HepG2 (cell line): ENCODE results near the gene AP1S3. TPM values are rescaled to one million over a fixed set of nuclear protein-coding genes. Genes with fewer than 3 reads are reported as not detected.
A peak's percentile ranks its signal among the peaks of the same experiment; 100 is the strongest.

Experiments
- ATAC-seq: fragments of 200-7000 bp; cut with Tn5 transposase; 3 replicates; pipeline ENCODE4 v1.9.1; 2020; ENCODE audit warnings: mild to moderate bottlenecking, moderate library complexity
- BruUV-seq: library from RNA; stranded (reverse); fragments of 400-500 nt; replicated peaks from 2 replicates; lab custom pipeline; 2021; lab: Mats Ljungman, UMichigan
- CTCF ChIA-PET: fragments of 300-600 bp; formaldehyde crosslinking; extraction: SDS; loops from one replicate; lab custom pipeline; 2021; ENCODE audit warnings: low total read pairs, inconsistent platforms, low intra/inter-chr PET ratio; lab: Yijun Ruan, JAX
- POLR2A ChIA-PET: fragments of 350-600 bp; sonication (Branson Sonifier 250); formaldehyde crosslinking; loops from one replicate; lab custom pipeline; 2020; ENCODE audit warnings: antibody characterized with exemption, inconsistent platforms; lab: Yijun Ruan, JAX
- DNase-seq: peaks from one replicate; pipeline ENCODE4 v3.0.0-alpha.2; 2015; ENCODE audit warnings: low spot score
- FAIRE-seq: peaks from 3 replicates; lab custom pipeline; 2011; peaks lifted over from hg19 to GRCh38; lab: Jason Lieb, UNC
- H2AFZ ChIP-seq: one replicate; pipeline ENCODE4 v1.6.1; 2011; ENCODE audit warnings: low read length, inconsistent platforms
- H3K27ac ChIP-seq: fragments of 300-600 bp; 3 replicates; pipeline ENCODE4 v1.8.0; 2011; ENCODE audit warnings: mixed run types, mild to moderate bottlenecking, mixed read lengths, low read length, inconsistent platforms; ENCODE audit not compliant: insufficient read depth; ENCODE audit errors: extremely low read length
- H3K27me3 ChIP-seq, 2 experiments: fragments of 200-600 bp in 1 of 2; 2 replicates in 1 of 2; 3 replicates in 1 of 2; pipeline versions ENCODE4 v1.6.0 to v1.8.0; 2011; ENCODE audit warnings: low read length in 2 of 2, mild to moderate bottlenecking in 2 of 2, moderate library complexity in 2 of 2, inconsistent platforms in 1 of 2; ENCODE audit not compliant: insufficient read depth in 2 of 2, control insufficient read depth in 1 of 2
- H3K36me3 ChIP-seq, 2 experiments: fragments of 200-600 bp in 1 of 2; replicated peaks in 1 of 2; 2 replicates in 1 of 2; 3 replicates in 1 of 2; pipeline versions ENCODE4 v1.5.1 to v1.8.0; 2011; ENCODE audit warnings: low read length in 2 of 2, inconsistent platforms in 1 of 2; ENCODE audit not compliant: insufficient read depth in 2 of 2, control insufficient read depth in 1 of 2
- H3K4me1 ChIP-seq: 2 replicates; pipeline ENCODE4 v1.5.1; 2012; ENCODE audit warnings: low read length, inconsistent platforms; ENCODE audit not compliant: insufficient read depth
- H3K4me2 ChIP-seq: 2 replicates; pipeline ENCODE4 v1.6.0; 2011; ENCODE audit warnings: low read depth, low read length, inconsistent platforms
- H3K4me3 ChIP-seq, 3 experiments: fragments of 200-600 bp in 1 of 3; sonication (generic), shearing (Covaris generic) in 1 of 3; replicated peaks in 1 of 3; 2 replicates each; pipeline ENCODE4 v1.5.1; 2011 to 2016; ENCODE audit warnings: low read length in 3 of 3, inconsistent platforms in 2 of 3, low read depth in 2 of 3, mild to moderate bottlenecking in 2 of 3, control low read depth in 1 of 3, mixed read lengths in 1 of 3; ENCODE audit not compliant: insufficient read depth in 1 of 3
- H3K79me2 ChIP-seq: one replicate; pipeline ENCODE4 v1.6.1; 2011; ENCODE audit warnings: low read length, inconsistent platforms; ENCODE audit not compliant: insufficient read depth
- H3K9ac ChIP-seq: 2 replicates; pipeline ENCODE4 v1.6.0; 2011; ENCODE audit warnings: mild to moderate bottlenecking, low read depth, low read length, inconsistent platforms; ENCODE audit not compliant: insufficient read depth
- H3K9me3 ChIP-seq: 2 replicates; pipeline ENCODE4 v1.5.1; 2012; ENCODE audit warnings: mild to moderate bottlenecking, low read length
- H4K20me1 ChIP-seq: 2 replicates; pipeline ENCODE4 v1.6.0; 2011; ENCODE audit warnings: inconsistent platforms, mild to moderate bottlenecking, low read length, moderate library complexity; ENCODE audit not compliant: insufficient read depth
- AKNA ChIP-seq: sonication (generic); formaldehyde crosslinking; IDR thresholded peaks from 2 replicates; pipeline ENCODE4 v1.4.0; 2020; ENCODE audit warnings: missing genetic modification reagents, borderline replicate concordance
- ASH2L ChIP-seq: fragments of 300-600, 200-600 bp; sonication (generic); IDR thresholded peaks from 2 replicates; pipeline ENCODE4 v1.7.0; 2017; ENCODE audit warnings: low read depth, mild to moderate bottlenecking, moderate library complexity, mixed read lengths, low read length; ENCODE audit not compliant: insufficient read length
- BRD4 ChIP-seq: sonication (generic); formaldehyde crosslinking; IDR thresholded peaks from 2 replicates; pipeline ENCODE4 v1.4.0; 2020; ENCODE audit warnings: missing genetic modification reagents
- MIER2 ChIP-seq: IDR thresholded peaks from 2 replicates; pipeline ENCODE4 v1.6.1; 2016; ENCODE audit warnings: missing biosample characterization, missing genetic modification reagents
- NFE2L1 ChIP-seq: sonication (generic); formaldehyde crosslinking; IDR thresholded peaks from 2 replicates; pipeline ENCODE4 v1.4.0; 2020; ENCODE audit warnings: missing genetic modification reagents, mild to moderate bottlenecking, borderline replicate concordance
- RBM22 ChIP-seq: fragments of 200-400 bp; formaldehyde crosslinking; optimal IDR thresholded peaks from 2 replicates; pipeline ENCODE3; 2017; ENCODE audit warnings: mild to moderate bottlenecking, low read length, moderate library complexity
- SRSF1 ChIP-seq: fragments of 200-400 bp; formaldehyde crosslinking; optimal IDR thresholded peaks from 2 replicates; pipeline ENCODE3; 2017; ENCODE audit warnings: mild to moderate bottlenecking, low read depth, low read length, moderate library complexity
- XRCC5 ChIP-seq: fragments of 200-400 bp; formaldehyde crosslinking; optimal IDR thresholded peaks from 2 replicates; pipeline ENCODE3; 2017; ENCODE audit warnings: mild to moderate bottlenecking, low read length
- ZBTB3 ChIP-seq: sonication (generic); formaldehyde crosslinking; IDR thresholded peaks from 2 replicates; pipeline ENCODE4 v1.4.0; 2020; ENCODE audit warnings: low read depth, mild to moderate bottlenecking, moderate library complexity, missing genetic modification reagents, borderline replicate concordance
- ZNF3 ChIP-seq: IDR thresholded peaks from 2 replicates; pipeline ENCODE4 v1.7.0; 2017; ENCODE audit warnings: inconsistent platforms
- WGBS: methylation state at CpG from one replicate; pipeline ENCODE4 v1.1.6; 2017; ENCODE audit warnings: low lambda C conversion rate; 5-methylcytosine and 5-hydroxymethylcytosine counted together
- in situ Hi-C: cut with HindIII; loops from 2 replicates; pipeline ENCODE4 v1.10.0; 2017; ENCODE audit warnings: low pct_unique_long_range_greater_than_20kb; ENCODE audit not compliant: extremely low pct_ligation_motif_present
- intact Hi-C: fragments of 100-400 bp; cut with micrococcal nuclease; formaldehyde crosslinking; loops from one replicate; pipeline ENCODE4 v1.10.0; 2022; ENCODE audit not compliant: unreplicated experiment
- polyA plus RNA-seq, 8 experiments: library from polyadenylated mRNA; depleted of rRNA in 3 of 8; stranded (reverse) in 7 of 8; unstranded in 1 of 8; fragments of >200 nt; fragmentation: Illumina TruSeq in 4 of 8; extraction: Trizol in 4 of 8; gene quantifications; 2 replicates each; pipeline versions ENCODE4 v1.2.1 to v1.2.3, GENCODE V29; 2011 to 2016; ENCODE audit warnings: low read depth in 4 of 8, missing spikeins in 1 of 8, mixed read lengths in 1 of 8; ENCODE audit not compliant: insufficient read depth in 1 of 8
- total RNA-seq, 5 experiments: library from RNA; depleted of rRNA; stranded (reverse); fragments of >200 nt; fragmentation: Illumina TruSeq; extraction: Trizol; gene quantifications; 2 replicates each; pipeline ENCODE4 v1.2.3, GENCODE V29; 2016; ENCODE audit warnings: low read depth in 1 of 5

Gene AP1S3
- total and polyA plus RNA-seq, 2 of the 13 experiments (the other 11 are each of a cell fraction or from before 2014, with no cell fraction given): 3.0 to 16.3 TPM

GRCh38 chr2:223877721-223878410 is 40.5 kb upstream of the AP1S3 start (continued):
- TF ChIP-seq AKNA (CRISPR knock-in tag) (no peak), BRD4 (CRISPR knock-in tag) (no peak), NFE2L1 (CRISPR knock-in tag) (no peak), ZBTB3 (CRISPR knock-in tag) (no peak), ASH2L (no peak)
- TF ChIP-seq, all 625 proteins: peak for 0

DNA sequence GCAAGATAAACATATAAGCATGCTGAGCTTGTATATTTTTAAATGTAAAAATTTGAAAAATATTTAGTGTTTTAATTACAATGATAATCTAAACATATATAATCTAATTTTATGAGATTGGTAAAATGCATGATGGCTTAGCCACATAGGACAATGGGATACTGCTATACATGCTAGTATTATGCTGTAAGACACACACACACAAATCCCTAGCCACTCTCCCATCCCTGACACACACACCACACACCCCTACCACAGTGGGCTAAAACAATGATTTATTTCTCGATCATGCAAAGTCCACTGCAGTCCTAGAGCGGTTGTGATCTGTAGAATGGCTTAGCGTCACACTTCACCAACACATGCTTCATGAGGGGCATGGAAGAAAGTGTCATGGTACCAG is 36.3 kb upstream of the AP1S3 start:
- TF ChIP-seq MIER2 (CRISPR knock-in tag) (no peak), SRSF1 (no peak), ZNF3 (CRISPR knock-in tag) (no peak), XRCC5 (no peak), RBM22 (peak; percentile 77)
- intact Hi-C loops (no loop called here), in situ Hi-C loops (no loop called here)
- peaks cover 12 to 24% of the 10 kb centered on the region in 2 experiments for H3K36me3 ChIP-seq
- H3K27me3 ChIP-seq: no peaks in the 10 kb centered on the region
- no peaks in the 10 kb centered on the region for H3K9me3 ChIP-seq
- H3K4me3 ChIP-seq: no peak overlapping the region
- BruUV-seq: no TSS peak
- H2AFZ ChIP-seq: no peak overlapping the region
- no peaks in the 10 kb centered on the region for H4K20me1 ChIP-seq
- CTCF ChIA-PET: no interaction called here
- no peak for DNase-seq
- H3K4me1 ChIP-seq: peaks cover 16% of the 10 kb centered on the region
- H3K9ac ChIP-seq: no peak overlapping the region
- no peak overlapping the region for H3K4me2 ChIP-seq
- no peak for FAIRE-seq
- WGBS: 100% methylated on average over 3 of the region's 3 CpGs
- ATAC-seq: no peak
- H3K79me2 ChIP-seq: no peaks in the 10 kb centered on the region
- no peak overlapping the region for H3K27ac ChIP-seq
- POLR2A ChIA-PET: interaction anchor here (1.6 kb wide), 1 partner anchor 12 kb away, joined by 4 read pairs; no protein-coding TSS in a partner anchor
